Measurements from ENCODE around the gene ERCC1. TPM values are rescaled to one million over a fixed set of nuclear protein-coding genes. Genes with fewer than 3 reads are reported as not detected.

ERCC1 gene
- total RNA-seq, 1 experiment from 2014 or later = 167 TPM

DNA sequence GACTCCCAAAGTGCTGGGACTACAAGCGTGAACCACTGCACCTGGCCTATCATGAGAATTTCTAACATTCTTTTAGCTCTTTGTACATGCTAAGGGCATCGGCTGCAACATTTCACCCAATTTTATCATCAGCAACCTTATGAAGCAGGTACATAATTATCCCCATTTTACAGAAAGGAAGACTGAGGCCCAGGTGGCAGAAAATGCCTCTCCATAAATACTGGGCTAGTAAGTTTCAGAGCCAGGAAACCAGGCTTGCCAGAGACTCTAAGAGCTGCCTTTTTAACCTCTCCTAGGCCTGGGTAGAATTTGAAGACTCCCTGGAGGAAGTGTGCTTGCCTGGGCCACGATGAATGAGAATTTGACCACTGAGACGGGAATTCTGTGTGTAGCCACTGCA is 55.6 kb downstream of the ERCC1 start:
- Histone ChIP-seq H3K9me3 (no peaks in the 10 kb centered on the region), H3K4me3 (no peak overlapping the region; the same call in 1 of the 2 replicates), H3K27me3 (no peaks in the 10 kb centered on the region), H3K36me3 (peaks cover 48% of the 10 kb centered on the region)
- DNase-seq = no peak

GRCh38 chr19:45364696-45365095 is 59.0 kb downstream of the ERCC1 start:
- Histone ChIP-seq H3K9me3 (no peaks in the 10 kb centered on the region), H3K27me3 (no peaks in the 10 kb centered on the region), H3K36me3 (peaks cover 74% of the 10 kb centered on the region), H3K4me3 (no peak overlapping the region)
- DNase-seq = no peak

DNA sequence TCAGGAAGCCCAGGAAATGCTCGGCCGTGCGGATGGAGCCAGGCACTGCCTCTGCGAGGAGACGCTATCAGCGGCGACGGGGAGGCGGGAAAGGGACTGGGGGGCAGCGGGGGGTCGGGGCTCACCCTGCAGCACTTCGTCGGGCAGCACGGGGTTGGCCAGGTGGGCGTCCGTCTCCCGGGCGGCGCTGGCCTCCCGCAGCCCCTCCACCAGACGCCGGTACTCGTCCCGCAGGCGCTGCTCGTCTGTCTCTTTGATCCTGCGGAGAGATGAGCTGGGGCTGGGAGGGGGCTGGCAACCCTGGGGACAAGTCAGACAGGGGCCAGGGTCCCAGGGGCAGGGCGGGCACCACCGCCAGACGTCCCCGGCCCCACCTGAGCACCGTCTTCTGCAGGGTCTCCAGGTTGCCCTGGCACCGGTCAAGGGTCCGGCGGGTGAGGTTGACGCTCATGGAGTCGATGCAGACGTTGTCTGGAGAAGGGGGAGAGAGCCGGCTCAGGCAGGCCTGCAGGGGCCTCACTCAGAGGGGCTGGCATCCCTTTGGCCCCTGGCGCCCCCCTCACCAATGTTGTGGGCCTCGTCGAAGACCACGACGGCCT is 59.8 kb downstream of the ERCC1 start:
- DNase-seq = no peak
- H3K36me3 ChIP-seq = peaks cover 78% of the 10 kb centered on the region
- H3K4me3 ChIP-seq = no peak overlapping the region
- H3K27me3 ChIP-seq = no peaks in the 10 kb centered on the region
- H3K9me3 ChIP-seq = no peaks in the 10 kb centered on the region

DNA sequence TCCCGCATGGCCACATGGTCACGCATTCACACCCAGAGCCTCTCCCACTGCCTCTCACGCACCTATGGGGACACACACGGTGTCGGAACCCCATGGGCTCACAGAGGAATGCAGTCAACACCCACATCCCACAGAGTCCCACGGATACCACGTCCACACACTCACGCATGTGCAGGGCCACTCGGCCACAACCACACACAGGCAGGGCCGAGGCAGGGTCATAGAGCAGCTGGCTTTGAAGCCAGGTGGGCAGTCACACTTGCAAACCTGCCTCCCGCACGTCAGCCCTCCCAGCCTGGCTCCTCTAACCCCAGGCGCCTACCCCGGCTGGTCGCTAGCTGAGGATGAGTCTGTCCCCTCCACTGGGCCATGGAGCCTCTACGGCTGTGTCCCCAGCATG is 61.4 kb downstream of the ERCC1 start:
- no peak for DNase-seq
- H3K9me3 ChIP-seq = no peaks in the 10 kb centered on the region
- H3K36me3 ChIP-seq = peaks cover 83% of the 10 kb centered on the region
- no peaks in the 10 kb centered on the region for H3K27me3 ChIP-seq
- H3K4me3 ChIP-seq = no peak overlapping the region

GRCh38 chr19:45361608-45362007 is 62.1 kb downstream of the ERCC1 start:
- Histone ChIP-seq H3K36me3 (peaks cover 84% of the 10 kb centered on the region), H3K4me3 (no peak overlapping the region), H3K27me3 (no peaks in the 10 kb centered on the region), H3K9me3 (no peaks in the 10 kb centered on the region)
- no peak for DNase-seq

- Histone ChIP-seq H3K36me3 (peaks cover 92% of the 10 kb centered on the region), H3K4me3 (no peak overlapping the region), H3K9me3 (no peaks in the 10 kb centered on the region), H3K27me3 (no peaks in the 10 kb centered on the region)
- DNase-seq = no peak
Measured at GRCh38 chr19:45358213-45358792, 65.4 kb downstream of the ERCC1 start.

GRCh38 chr19:45357445-45357783 is 66.3 kb downstream of the ERCC1 start:
- Histone ChIP-seq H3K4me3 (no peak overlapping the region), H3K27me3 (no peaks in the 10 kb centered on the region), H3K9me3 (no peaks in the 10 kb centered on the region), H3K36me3 (peaks cover 90% of the 10 kb centered on the region)
- no peak for DNase-seq

Other genes starting within 250 kb of the ERCC1 start
- gene TRAPPC6A, start 245.7 kb downstream of the ERCC1 start, total RNA-seq (2014; rRNA removed; shearing (Covaris generic); ENCODE audit: low replicate concordance) = 9.5 and 28.6 TPM in 2 replicates
- gene BLOC1S3, start 245.1 kb downstream of the ERCC1 start, total RNA-seq (2014; rRNA removed; shearing (Covaris generic); ENCODE audit: low replicate concordance) = 1.9 and 22.6 TPM in 2 replicates
- gene EXOC3L2, start 178.5 kb downstream of the ERCC1 start, total RNA-seq (2014; rRNA removed; shearing (Covaris generic); ENCODE audit: low replicate concordance) = not detected in 2 replicates
- 10.1 and 12.0 TPM in 2 replicates for gene MARK4, start 172.6 kb downstream of the ERCC1 start, total RNA-seq (2014; rRNA removed; shearing (Covaris generic); ENCODE audit: low replicate concordance)
- not detected in 2 replicates for gene CKM, start 101.0 kb downstream of the ERCC1 start, total RNA-seq (2014; rRNA removed; shearing (Covaris generic); ENCODE audit: low replicate concordance)
- gene KLC3, start 83.2 kb downstream of the ERCC1 start, total RNA-seq (2014; rRNA removed; shearing (Covaris generic); ENCODE audit: low replicate concordance) = not detected in 2 replicates
- 53.5 and 71.9 TPM in 2 replicates for gene ERCC2, start 53.3 kb downstream of the ERCC1 start, total RNA-seq (2014; rRNA removed; shearing (Covaris generic); ENCODE audit: low replicate concordance)
- gene PPP1R13L, start 18.8 kb downstream of the ERCC1 start, total RNA-seq (2014; rRNA removed; shearing (Covaris generic); ENCODE audit: low replicate concordance) = 5.5 and 7.3 TPM in 2 replicates
- 27.1 and 44.0 TPM in 2 replicates for gene POLR1G, start 17.3 kb downstream of the ERCC1 start, total RNA-seq (2014; rRNA removed; shearing (Covaris generic); ENCODE audit: low replicate concordance)
- 0.33 TPM in 1 of 2 replicates, not detected in the other for gene FOSB, start 44.1 kb upstream of the ERCC1 start, total RNA-seq (2014; rRNA removed; shearing (Covaris generic); ENCODE audit: low replicate concordance)
- 4.9 and 6.1 TPM in 2 replicates for gene RTN2, start 73.1 kb upstream of the ERCC1 start, total RNA-seq (2014; rRNA removed; shearing (Covaris generic); ENCODE audit: low replicate concordance)
- 6.6 TPM in 1 of 2 replicates, not detected in the other for gene PPM1N, start 74.5 kb upstream of the ERCC1 start, total RNA-seq (2014; rRNA removed; shearing (Covaris generic); ENCODE audit: low replicate concordance)
- 129 and 196 TPM in 2 replicates for gene VASP, start 83.6 kb upstream of the ERCC1 start, total RNA-seq (2014; rRNA removed; shearing (Covaris generic); ENCODE audit: low replicate concordance)
- 21.2 and 28.7 TPM in 2 replicates for gene OPA3, start 160.9 kb upstream of the ERCC1 start, total RNA-seq (2014; rRNA removed; shearing (Covaris generic); ENCODE audit: low replicate concordance)
- gene GPR4, start 178.3 kb upstream of the ERCC1 start, total RNA-seq (2014; rRNA removed; shearing (Covaris generic); ENCODE audit: low replicate concordance) = not detected in 2 replicates
- 10.9 and 22.0 TPM in 2 replicates for gene EML2, start 215.5 kb upstream of the ERCC1 start, total RNA-seq (2014; rRNA removed; shearing (Covaris generic); ENCODE audit: low replicate concordance)
- not detected in 2 replicates for gene GIPR, start 244.3 kb upstream of the ERCC1 start, total RNA-seq (2014; rRNA removed; shearing (Covaris generic); ENCODE audit: low replicate concordance)

Measured in MG63 (cell line).